ENCODE measurements around the gene SANBR. TPM values are rescaled to one million over a fixed set of nuclear protein-coding genes. Genes with fewer than 3 reads are reported as not detected.
A peak's percentile ranks its signal among the peaks of the same experiment; 100 is the strongest.

SANBR gene
- total RNA-seq, result 10 to 100 TPM in 1 of 9 donors, 1 to 10 TPM in 8; 3.6 to 10.7 (median 6.6) TPM
- 1 to 10 TPM; 4.8 to 7.0 TPM for polyA plus RNA-seq
- long read RNA-seq, donor 1, full-length matches to known transcripts, result 3 of 11 reads
- long read RNA-seq, donor 1, partial matches to known transcripts, result 6 of 11 reads
- long read RNA-seq, donor 1, other reads (novel, unspliced or antisense), result 2 of 11 reads
- long read RNA-seq, donor 2, full-length matches to known transcripts, result 3 of 12 reads
- long read RNA-seq, donor 2, partial matches to known transcripts, result 5 of 12 reads
- long read RNA-seq, donor 2, other reads (novel, unspliced or antisense), result 4 of 12 reads
- long read RNA-seq, donor 3, full-length matches to known transcripts, result 7 of 9 reads
- long read RNA-seq, donor 3, partial matches to known transcripts, result 0 of 9 reads
- long read RNA-seq, donor 3, other reads (novel, unspliced or antisense), result 2 of 9 reads

GRCh38 chr2:61065714-61066709 is at the start of gene SANBR:
Gene SANBR (plus strand): TSS chr2:61065871. CDS start chr2:61070351, 4,480 bp downstream.
- no peaks in the 10 kb centered on the region for H3K9me3 ChIP-seq
- 0 to 1% (median 0%) methylated on average over 9 to 112 of the region's 112 CpGs for WGBS, 4 donors
- intact Hi-C loops (cut with DNase I), result loop anchor here in 4 of 10 donors (5.0 to 10.0 kb wide), 3 partner anchors 49 to 111 kb away; partner anchors contain the start of genes PEX13 (in 4 of the 4) and PUS10 (in 4 of the 4)

GRCh38 chr2:61015976-61016375 is 49.7 kb upstream of the SANBR start:
- Histone ChIP-seq H3K9me3 (no peaks in the 10 kb centered on the region), H3K4me3 (peak overlapping the region in 8 of 12 donors; percentile 66 to 98 (median 80)), H3K4me1 (peaks cover 0 to 39% (median 29%) of the 10 kb centered on the region in 12 donors), H3K27me3 (no peaks in the 10 kb centered on the region), H3K27ac (no peak overlapping the region), H3K36me3 (peaks cover 0 to under 1% (median 0%) of the 10 kb centered on the region in 9 donors)
- no peak for TF ChIP-seq CTCF (IDR thresholded peaks at IDR 0.05)
- TF ChIP-seq POLR2A (IDR thresholded peaks at IDR 0.05), result no peak
- no peak for ATAC-seq
- intact Hi-C loops (cut with DNase I), result loop anchor here in 4 of 10 donors (5.0 to 10.0 kb wide), 3 partner anchors 49 to 131 kb away; partner anchors contain the start of genes SANBR (in 4 of the 4) and REL (in 1 of the 4)
- WGBS, 4 donors, result 44 to 52% (median 46%) methylated on average over 2 of the region's 2 CpGs
- DNase-seq, result no peak

More at GRCh38 chr2:61065714-61066709, at the start of gene SANBR:
- peak within 1 kb of the TSS; percentile 57 to 94 (median 86) for H3K27ac ChIP-seq
- H3K4me1 ChIP-seq, result peaks cover 0 to 15% (median 7%) of the 10 kb centered on the region in 12 donors
- H3K27me3 ChIP-seq, result no peaks in the 10 kb centered on the region
- peak; percentile 88 to 93 (median 91) for DNase-seq
- H3K36me3 ChIP-seq, result peaks cover 0 to 23% (median 14%) of the 10 kb centered on the region in 9 donors
- peak within 1 kb of the TSS; percentile 78 to 97 (median 92) for H3K4me3 ChIP-seq
- peak; percentile 89 to 99 (median 98) for ATAC-seq
- TF ChIP-seq CTCF (IDR thresholded peaks at IDR 0.05) (peak in 3 of 12 donors; percentile 14 to 30 (median 24)), POLR2A (IDR thresholded peaks at IDR 0.05) (peak in 1 of 2 donors; percentile 77)

GRCh38 chr2:61016392-61017002 is 49.2 kb upstream of the SANBR start:
- Histone ChIP-seq H3K36me3 (peaks cover 0 to 6% (median 0%) of the 10 kb centered on the region in 9 donors), H3K4me3 (peak overlapping the region; percentile 66 to 98 (median 78)), H3K4me1 (peaks cover 0 to 41% (median 29%) of the 10 kb centered on the region in 12 donors), H3K9me3 (no peaks in the 10 kb centered on the region), H3K27ac (peak overlapping the region; percentile 38 to 96 (median 89)), H3K27me3 (no peaks in the 10 kb centered on the region)
- no peak for TF ChIP-seq CTCF (IDR thresholded peaks at IDR 0.05)
- no peak for TF ChIP-seq POLR2A (IDR thresholded peaks at IDR 0.05)
- 2 to 3% (median 3%) methylated on average over 16 of the region's 16 CpGs for WGBS, 4 donors
- DNase-seq (no peak), ATAC-seq (no peak)
- intact Hi-C loops (cut with DNase I), result loop anchor here in 4 of 10 donors (5.0 to 10.0 kb wide), 3 partner anchors 48 to 132 kb away; partner anchors contain the start of genes SANBR (in 4 of the 4) and REL (in 1 of the 4)
